ENCODE measurements around the gene SLC35E2B. TPM values are rescaled to one million over a fixed set of nuclear protein-coding genes. Genes with fewer than 3 reads are reported as not detected.
A peak's percentile ranks its signal among the peaks of the same experiment; 100 is the strongest.
"Not testable (repeated sequence)": the region's sequence is repeated elsewhere in the genome, so short reads cannot be mapped to it uniquely, and the experiment has no call there.

Gene SLC35E2B
- total RNA-seq, 1 donor from 2014 or later: 151 TPM

GRCh38 chr1:1658583-1659549 lies 33.7 kb downstream of the SLC35E2B start, which contains the start of gene CDK11B:
Gene CDK11B (minus strand): TSS chr1:1659004. CDS start chr1:1657485, 1,519 bp downstream.
- peak within 1 kb of the TSS; percentile 94 for H3K4me3 Mint-ChIP-seq (ENCODE audit: unreplicated experiment)
- peak; percentile 89 for DNase-seq
- H3K9me3 Mint-ChIP-seq (ENCODE audit: unreplicated experiment); H3K27me3 Mint-ChIP-seq (ENCODE audit: unreplicated experiment); H3K4me1 Mint-ChIP-seq (ENCODE audit: low read depth, unreplicated experiment); H3K36me3 Mint-ChIP-seq (ENCODE audit: unreplicated experiment): not testable (repeated sequence)
- peak; percentile 59 for TF ChIP-seq CTCF (IDR thresholded peaks at IDR 0.05; ENCODE audit: partially characterized antibody, unreplicated experiment)
- H3K27ac Mint-ChIP-seq (ENCODE audit: unreplicated experiment): peak within 1 kb of the TSS; percentile 98

- DNase-seq; H3K27ac Mint-ChIP-seq (ENCODE audit: unreplicated experiment); H3K4me3 Mint-ChIP-seq (ENCODE audit: unreplicated experiment); H3K27me3 Mint-ChIP-seq (ENCODE audit: unreplicated experiment); H3K4me1 Mint-ChIP-seq (ENCODE audit: low read depth, unreplicated experiment); H3K9me3 Mint-ChIP-seq (ENCODE audit: unreplicated experiment); H3K36me3 Mint-ChIP-seq (ENCODE audit: unreplicated experiment): not testable (repeated sequence)
Observed at GRCh38 chr1:1648265-1648664, 44.3 kb downstream of the SLC35E2B start.

GRCh38 chr1:1647567-1648241 lies 44.9 kb downstream of the SLC35E2B start:
- H3K9me3 Mint-ChIP-seq (ENCODE audit: unreplicated experiment); H3K4me3 Mint-ChIP-seq (ENCODE audit: unreplicated experiment); H3K36me3 Mint-ChIP-seq (ENCODE audit: unreplicated experiment); H3K27ac Mint-ChIP-seq (ENCODE audit: unreplicated experiment); DNase-seq; H3K27me3 Mint-ChIP-seq (ENCODE audit: unreplicated experiment); H3K4me1 Mint-ChIP-seq (ENCODE audit: low read depth, unreplicated experiment): not testable (repeated sequence)

GRCh38 chr1:1646326-1646725 lies 46.3 kb downstream of the SLC35E2B start:
- H3K27ac Mint-ChIP-seq (ENCODE audit: unreplicated experiment): peak overlapping the region; percentile 3
- DNase-seq; H3K4me3 Mint-ChIP-seq (ENCODE audit: unreplicated experiment); H3K4me1 Mint-ChIP-seq (ENCODE audit: low read depth, unreplicated experiment); H3K27me3 Mint-ChIP-seq (ENCODE audit: unreplicated experiment); H3K9me3 Mint-ChIP-seq (ENCODE audit: unreplicated experiment); H3K36me3 Mint-ChIP-seq (ENCODE audit: unreplicated experiment): not testable (repeated sequence)

- not testable (repeated sequence) for H3K36me3 Mint-ChIP-seq (ENCODE audit: unreplicated experiment); H3K27me3 Mint-ChIP-seq (ENCODE audit: unreplicated experiment); DNase-seq; H3K4me3 Mint-ChIP-seq (ENCODE audit: unreplicated experiment); H3K9me3 Mint-ChIP-seq (ENCODE audit: unreplicated experiment); H3K27ac Mint-ChIP-seq (ENCODE audit: unreplicated experiment); H3K4me1 Mint-ChIP-seq (ENCODE audit: low read depth, unreplicated experiment)
Observed at GRCh38 chr1:1640711-1641461, 51.7 kb downstream of the SLC35E2B start.

- not testable (repeated sequence) for H3K36me3 Mint-ChIP-seq (ENCODE audit: unreplicated experiment); H3K27me3 Mint-ChIP-seq (ENCODE audit: unreplicated experiment); H3K4me3 Mint-ChIP-seq (ENCODE audit: unreplicated experiment); H3K27ac Mint-ChIP-seq (ENCODE audit: unreplicated experiment); DNase-seq; H3K9me3 Mint-ChIP-seq (ENCODE audit: unreplicated experiment); H3K4me1 Mint-ChIP-seq (ENCODE audit: low read depth, unreplicated experiment)
Observed at GRCh38 chr1:1640081-1640480, 52.5 kb downstream of the SLC35E2B start.

GRCh38 chr1:1639368-1639767 lies 53.2 kb downstream of the SLC35E2B start:
- H3K36me3 Mint-ChIP-seq (ENCODE audit: unreplicated experiment); H3K27ac Mint-ChIP-seq (ENCODE audit: unreplicated experiment); H3K4me1 Mint-ChIP-seq (ENCODE audit: low read depth, unreplicated experiment); DNase-seq; H3K9me3 Mint-ChIP-seq (ENCODE audit: unreplicated experiment); H3K27me3 Mint-ChIP-seq (ENCODE audit: unreplicated experiment); H3K4me3 Mint-ChIP-seq (ENCODE audit: unreplicated experiment): not testable (repeated sequence)

- H3K36me3 Mint-ChIP-seq (ENCODE audit: unreplicated experiment); H3K9me3 Mint-ChIP-seq (ENCODE audit: unreplicated experiment); DNase-seq; H3K4me1 Mint-ChIP-seq (ENCODE audit: low read depth, unreplicated experiment); H3K27me3 Mint-ChIP-seq (ENCODE audit: unreplicated experiment); H3K27ac Mint-ChIP-seq (ENCODE audit: unreplicated experiment); H3K4me3 Mint-ChIP-seq (ENCODE audit: unreplicated experiment): not testable (repeated sequence)
Observed at GRCh38 chr1:1638528-1638927, 54.1 kb downstream of the SLC35E2B start.

- H3K27me3 Mint-ChIP-seq (ENCODE audit: unreplicated experiment); H3K9me3 Mint-ChIP-seq (ENCODE audit: unreplicated experiment); H3K27ac Mint-ChIP-seq (ENCODE audit: unreplicated experiment); H3K4me3 Mint-ChIP-seq (ENCODE audit: unreplicated experiment); H3K36me3 Mint-ChIP-seq (ENCODE audit: unreplicated experiment); DNase-seq; H3K4me1 Mint-ChIP-seq (ENCODE audit: low read depth, unreplicated experiment): not testable (repeated sequence)
Observed at GRCh38 chr1:1637479-1637875, 55.1 kb downstream of the SLC35E2B start.

GRCh38 chr1:1636621-1637478 lies 55.7 kb downstream of the SLC35E2B start:
- H3K9me3 Mint-ChIP-seq (ENCODE audit: unreplicated experiment); H3K27me3 Mint-ChIP-seq (ENCODE audit: unreplicated experiment): not testable (repeated sequence)
- H3K27ac Mint-ChIP-seq (ENCODE audit: unreplicated experiment): peak overlapping the region; percentile 55

More at GRCh38 chr1:1636621-1637478, 55.7 kb downstream of the SLC35E2B start:
- H3K36me3 Mint-ChIP-seq (ENCODE audit: unreplicated experiment); H3K4me1 Mint-ChIP-seq (ENCODE audit: low read depth, unreplicated experiment); H3K4me3 Mint-ChIP-seq (ENCODE audit: unreplicated experiment); DNase-seq: not testable (repeated sequence)
